OCI-M2 (cell line): ENCODE measurements around the gene SELENON.

ENCODE experiments used
- DNase-seq: peaks from one replicate; lab custom pipeline; 2025; ENCODE audit not compliant: unreplicated experiment; lab: John Stamatoyannopoulos, UW

The SELENON gene

GRCh38 chr1:25792115-25792514 lies 7.9 kb upstream of the SELENON start:
- no peak for DNase-seq

- DNase-seq = no peak
These were observed 6.3 kb upstream of the SELENON start for GRCh38 chr1:25793585-25794170.

- no peak for DNase-seq
These were observed 5.7 kb upstream of the SELENON start for GRCh38 chr1:25794325-25794724.

GRCh38 chr1:25795211-25795610 lies 4.8 kb upstream of the SELENON start:
- no peak for DNase-seq

GRCh38 chr1:25795946-25796810 lies 3.8 kb upstream of the SELENON start:
- no peak for DNase-seq

GRCh38 chr1:25796811-25797458 lies 3.1 kb upstream of the SELENON start:
- DNase-seq = no peak

- no peak for DNase-seq
These were observed 2.1 kb upstream of the SELENON start for GRCh38 chr1:25797939-25798338.

GRCh38 chr1:25798666-25799351 lies 1.2 kb upstream of the SELENON start:
- DNase-seq = no peak

- DNase-seq = no peak
These were observed 550 bp upstream of the SELENON start for GRCh38 chr1:25799352-25799934.

GRCh38 chr1:25800703-25801377 lies 847 bp downstream of the SELENON start:
- DNase-seq = no peak

- no peak for DNase-seq
These were observed 2.9 kb downstream of the SELENON start for GRCh38 chr1:25802915-25803314.

- no peak for DNase-seq
These were observed 3.4 kb downstream of the SELENON start for GRCh38 chr1:25803368-25803767.

GRCh38 chr1:25804244-25804963 lies 4.4 kb downstream of the SELENON start:
- no peak for DNase-seq

- DNase-seq = no peak
These were observed 5.2 kb downstream of the SELENON start for GRCh38 chr1:25804964-25805862.

- no peak for DNase-seq
These were observed 5.9 kb downstream of the SELENON start for GRCh38 chr1:25805863-25806225.

GRCh38 chr1:25806418-25806817 lies 6.4 kb downstream of the SELENON start:
- DNase-seq = no peak

- DNase-seq = no peak
These were observed 7.7 kb downstream of the SELENON start for GRCh38 chr1:25807480-25808390.
